ENCODE data around the gene OR1S2. TPM values are rescaled to one million over a fixed set of nuclear protein-coding genes. Genes with fewer than 3 reads are reported as not detected.
"Not testable (repeated sequence)": the region's sequence is repeated elsewhere in the genome, so short reads cannot be mapped to it uniquely, and the experiment has no call there.

The OR1S2 gene
- not detected for polyA plus RNA-seq
- long read RNA-seq, donor 1 = 0 reads
- long read RNA-seq, donor 2 = 0 reads
- long read RNA-seq, donor 3 = 0 reads
- long read RNA-seq, donor 4 = 0 reads
- long read RNA-seq, donor 5 = 0 reads
- long read RNA-seq, donor 6 = 0 reads
- long read RNA-seq, donor 7 = 0 reads
- long read RNA-seq, donor 8 = 0 reads
- long read RNA-seq, donor 9 = 0 reads
- long read RNA-seq, donor 10 = 0 reads
- long read RNA-seq, donor 11 = 0 reads

- H3K27ac ChIP-seq (ENCODE audit: low read length) = no peak within 1 kb of the TSS
- H3K36me3 ChIP-seq (ENCODE audit: control insufficient read depth, insufficient read depth, low read length) = no peaks in the 10 kb centered on the region
- no peaks in the 10 kb centered on the region for H3K27me3 ChIP-seq (ENCODE audit: control insufficient read depth, insufficient read depth, low read length)
- H3K4me3 ChIP-seq (ENCODE audit: low read length) = no peak within 1 kb of the TSS
- no peaks in the 10 kb centered on the region for H3K9me3 ChIP-seq (ENCODE audit: control insufficient read depth, low read depth, low read length)
- no peaks in the 10 kb centered on the region for H3K4me1 ChIP-seq (ENCODE audit: control insufficient read depth, insufficient read depth, low read length)
- DNase-seq = no peak
Measured at GRCh38 chr11:58204042-58204441, at the start of gene OR1S2. Gene OR1S2, minus strand, starts transcription at chr11:58204142. Its CDS starts 0 bp downstream, at chr11:58204142.

- Histone ChIP-seq H3K27ac (ENCODE audit: low read length) (no peak overlapping the region), H3K36me3 (ENCODE audit: control insufficient read depth, insufficient read depth, low read length) (no peaks in the 10 kb centered on the region), H3K4me1 (ENCODE audit: control insufficient read depth, insufficient read depth, low read length) (no peaks in the 10 kb centered on the region), H3K4me3 (ENCODE audit: low read length) (no peak overlapping the region), H3K9me3 (ENCODE audit: control insufficient read depth, low read depth, low read length) (no peaks in the 10 kb centered on the region), H3K27me3 (ENCODE audit: control insufficient read depth, insufficient read depth, low read length) (no peaks in the 10 kb centered on the region)
- no peak for DNase-seq
- WGBS (ENCODE audit: insufficient coverage, low lambda C conversion rate) = 90% methylated on average over 2 of the region's 2 CpGs
Measured at GRCh38 chr11:58243954-58244353, 40.0 kb upstream of the OR1S2 start.

- no peaks in the 10 kb centered on the region for H3K36me3 ChIP-seq (ENCODE audit: control insufficient read depth, insufficient read depth, low read length)
- no peaks in the 10 kb centered on the region for H3K4me1 ChIP-seq (ENCODE audit: control insufficient read depth, insufficient read depth, low read length)
- 80% methylated on average over 2 of the region's 32 CpGs for WGBS (ENCODE audit: insufficient coverage, low lambda C conversion rate)
- H3K27me3 ChIP-seq (ENCODE audit: control insufficient read depth, insufficient read depth, low read length) = no peaks in the 10 kb centered on the region
- no peak overlapping the region for H3K4me3 ChIP-seq (ENCODE audit: low read length)
- H3K27ac ChIP-seq (ENCODE audit: low read length) = no peak overlapping the region
- H3K9me3 ChIP-seq (ENCODE audit: control insufficient read depth, low read depth, low read length) = peaks cover 4% of the 10 kb centered on the region
- DNase-seq = no peak
Measured at GRCh38 chr11:58227956-58228615, 24.1 kb upstream of the OR1S2 start.

GRCh38 chr11:58222721-58223120 lies 18.8 kb upstream of the OR1S2 start:
- Histone ChIP-seq H3K9me3 (ENCODE audit: control insufficient read depth, low read depth, low read length) (no peaks in the 10 kb centered on the region), H3K27me3 (ENCODE audit: control insufficient read depth, insufficient read depth, low read length) (no peaks in the 10 kb centered on the region), H3K27ac (ENCODE audit: low read length) (no peak overlapping the region), H3K36me3 (ENCODE audit: control insufficient read depth, insufficient read depth, low read length) (no peaks in the 10 kb centered on the region), H3K4me1 (ENCODE audit: control insufficient read depth, insufficient read depth, low read length) (no peaks in the 10 kb centered on the region), H3K4me3 (ENCODE audit: low read length) (no peak overlapping the region)
- WGBS (ENCODE audit: insufficient coverage, low lambda C conversion rate) = 78% methylated on average over 4 of the region's 7 CpGs
- no peak for DNase-seq

DNA sequence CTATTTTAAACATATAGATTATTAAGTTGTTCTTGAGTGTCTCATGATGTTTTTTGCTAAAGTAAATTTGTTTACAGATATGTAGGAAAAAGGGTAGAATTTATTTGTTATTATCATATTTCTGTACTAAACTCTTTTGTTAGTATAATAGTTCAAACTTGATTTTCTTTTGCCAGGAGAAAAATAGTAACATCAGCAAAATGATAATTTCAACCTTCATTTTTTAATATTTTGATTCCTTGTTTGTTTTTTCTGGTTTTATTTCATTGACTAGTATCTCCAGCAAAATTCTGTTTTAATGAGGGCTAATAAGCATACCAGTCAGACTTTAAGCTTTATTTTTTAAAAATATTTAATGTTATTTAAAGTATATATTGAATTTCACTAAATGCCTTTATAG lies 12.5 kb upstream of the OR1S2 start:
- Histone ChIP-seq H3K4me3 (ENCODE audit: low read length) (no peak overlapping the region), H3K36me3 (ENCODE audit: control insufficient read depth, insufficient read depth, low read length) (no peaks in the 10 kb centered on the region), H3K4me1 (ENCODE audit: control insufficient read depth, insufficient read depth, low read length) (no peaks in the 10 kb centered on the region), H3K27ac (ENCODE audit: low read length) (no peak overlapping the region), H3K27me3 (ENCODE audit: control insufficient read depth, insufficient read depth, low read length) (no peaks in the 10 kb centered on the region), H3K9me3 (ENCODE audit: control insufficient read depth, low read depth, low read length) (no peaks in the 10 kb centered on the region)
- DNase-seq = no peak

- H3K9me3 ChIP-seq (ENCODE audit: control insufficient read depth, low read depth, low read length); H3K27me3 ChIP-seq (ENCODE audit: control insufficient read depth, insufficient read depth, low read length); H3K4me3 ChIP-seq (ENCODE audit: low read length); H3K36me3 ChIP-seq (ENCODE audit: control insufficient read depth, insufficient read depth, low read length); DNase-seq; H3K27ac ChIP-seq (ENCODE audit: low read length); H3K4me1 ChIP-seq (ENCODE audit: control insufficient read depth, insufficient read depth, low read length): not testable (repeated sequence)
- no CpG with 5 or more reads among the region's 2 CpGs for WGBS (ENCODE audit: insufficient coverage, low lambda C conversion rate)
Measured at GRCh38 chr11:58212420-58212819, 8.5 kb upstream of the OR1S2 start, which contains the start of gene OR1S1. Gene OR1S1, plus strand, starts transcription at chr11:58212720.

- Histone ChIP-seq H3K27me3 (ENCODE audit: control insufficient read depth, insufficient read depth, low read length) (no peaks in the 10 kb centered on the region), H3K27ac (ENCODE audit: low read length) (no peak overlapping the region), H3K9me3 (ENCODE audit: control insufficient read depth, low read depth, low read length) (peaks cover 8% of the 10 kb centered on the region), H3K36me3 (ENCODE audit: control insufficient read depth, insufficient read depth, low read length) (no peaks in the 10 kb centered on the region), H3K4me3 (ENCODE audit: low read length) (no peak overlapping the region), H3K4me1 (ENCODE audit: control insufficient read depth, insufficient read depth, low read length) (no peaks in the 10 kb centered on the region)
- no peak for DNase-seq
- no CpG with 5 or more reads among the region's 1 CpG for WGBS (ENCODE audit: insufficient coverage, low lambda C conversion rate)
Measured at GRCh38 chr11:58199271-58199670, 4.7 kb downstream of the OR1S2 start.

DNA sequence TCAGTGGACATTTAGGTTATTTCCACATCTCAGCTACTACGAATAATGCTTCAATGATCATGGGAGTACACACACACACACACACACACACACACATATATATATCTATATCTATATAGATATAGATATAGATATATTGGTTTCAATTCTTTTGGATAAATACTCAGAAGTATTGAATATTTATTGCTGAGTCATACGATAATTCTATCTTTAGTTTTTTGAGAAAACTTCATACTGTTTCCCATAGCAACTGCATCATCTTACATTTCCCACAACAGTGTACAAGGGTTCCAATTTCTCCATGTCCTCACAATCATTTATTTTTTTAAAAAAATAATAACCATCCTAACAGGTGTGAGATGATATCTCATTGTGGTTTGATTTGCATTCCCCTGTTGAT lies 8.0 kb downstream of the OR1S2 start:
- H3K4me1 ChIP-seq (ENCODE audit: control insufficient read depth, insufficient read depth, low read length) = peaks cover 20% of the 10 kb centered on the region
- H3K36me3 ChIP-seq (ENCODE audit: control insufficient read depth, insufficient read depth, low read length) = no peaks in the 10 kb centered on the region
- H3K27me3 ChIP-seq (ENCODE audit: control insufficient read depth, insufficient read depth, low read length) = no peaks in the 10 kb centered on the region
- H3K4me3 ChIP-seq (ENCODE audit: low read length) = no peak overlapping the region
- 100% methylated on average over 1 of the region's 2 CpGs for WGBS (ENCODE audit: insufficient coverage, low lambda C conversion rate)
- no peak for DNase-seq
- H3K9me3 ChIP-seq (ENCODE audit: control insufficient read depth, low read depth, low read length) = peaks cover 11% of the 10 kb centered on the region
- no peak overlapping the region for H3K27ac ChIP-seq (ENCODE audit: low read length)

DNA sequence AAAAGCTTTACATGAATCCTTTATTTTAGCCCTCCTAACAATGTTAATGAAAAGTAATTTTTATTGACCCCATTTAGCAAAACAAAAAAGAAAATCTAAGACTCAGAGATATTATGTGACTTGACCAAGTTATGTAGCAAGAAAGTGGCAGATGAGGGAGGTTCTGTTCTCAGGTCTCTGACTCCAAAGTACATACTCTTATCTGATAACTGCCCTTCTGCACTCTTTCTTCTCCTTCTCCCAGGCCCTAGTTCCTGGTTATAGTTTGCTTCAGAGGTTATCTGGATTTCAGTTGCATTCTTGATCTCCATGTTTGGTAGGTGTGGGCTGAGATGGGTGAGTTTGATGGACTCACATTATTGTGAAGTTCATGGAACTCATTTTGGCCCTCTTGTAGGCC lies 10.6 kb downstream of the OR1S2 start:
- Histone ChIP-seq H3K36me3 (ENCODE audit: control insufficient read depth, insufficient read depth, low read length) (no peaks in the 10 kb centered on the region), H3K4me1 (ENCODE audit: control insufficient read depth, insufficient read depth, low read length) (peaks cover 20% of the 10 kb centered on the region), H3K9me3 (ENCODE audit: control insufficient read depth, low read depth, low read length) (peaks cover 15% of the 10 kb centered on the region), H3K27ac (ENCODE audit: low read length) (peak overlapping the region; percentile 85), H3K27me3 (ENCODE audit: control insufficient read depth, insufficient read depth, low read length) (no peaks in the 10 kb centered on the region), H3K4me3 (ENCODE audit: low read length) (no peak overlapping the region)
- DNase-seq = peak; percentile 56 to 77

DNA sequence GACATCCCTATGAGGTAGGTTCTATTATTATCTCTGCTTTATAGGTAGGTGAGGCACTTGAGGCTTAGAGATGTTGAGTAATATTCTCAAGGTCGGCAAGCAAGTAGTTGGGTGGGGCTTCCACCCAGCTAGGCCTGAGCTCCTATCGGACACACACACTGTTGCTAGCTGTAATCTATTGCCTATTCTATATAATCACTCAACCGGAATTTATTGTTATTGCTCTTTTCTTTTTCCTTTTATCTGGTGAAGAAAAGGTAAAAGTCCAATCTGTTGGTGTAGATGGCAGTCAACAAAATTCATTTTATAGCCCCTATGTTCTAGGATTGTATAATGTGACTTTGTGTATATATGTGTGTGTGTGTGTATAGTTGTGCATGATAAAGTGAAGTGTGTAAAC lies 11.7 kb downstream of the OR1S2 start:
- peak; percentile 83 to 91 for DNase-seq

DNA sequence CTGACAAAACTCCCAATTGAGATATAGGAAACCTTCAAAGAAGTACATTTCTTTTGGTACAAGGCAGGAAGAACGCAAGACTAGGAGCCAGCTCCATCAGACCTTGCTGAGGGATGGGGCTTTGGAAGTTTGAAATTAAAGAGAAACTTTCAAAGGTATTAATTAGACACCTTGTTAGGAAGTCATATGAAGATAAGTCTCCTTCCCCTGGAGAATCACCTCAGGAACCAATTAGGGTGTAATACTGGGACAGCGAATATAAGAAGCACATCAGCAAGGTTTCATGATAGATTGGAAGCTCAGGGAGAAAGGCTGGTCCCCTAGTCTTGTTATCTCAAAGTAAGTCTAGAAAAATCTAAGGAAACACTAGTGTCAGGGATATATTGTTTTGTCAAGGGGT lies 15.2 kb downstream of the OR1S2 start, which contains the start of gene OR9Q2:
OR9Q2 (plus strand) TSS at position 301 of the 400 bp plus-strand sequence. CDS start 1,421 bp downstream, outside the sequence.
- no peak for DNase-seq
- Histone ChIP-seq H3K27ac (ENCODE audit: low read length) (no peak within 1 kb of the TSS), H3K4me1 (ENCODE audit: control insufficient read depth, insufficient read depth, low read length) (peaks cover 19% of the 10 kb centered on the region), H3K4me3 (ENCODE audit: low read length) (no peak within 1 kb of the TSS), H3K36me3 (ENCODE audit: control insufficient read depth, insufficient read depth, low read length) (no peaks in the 10 kb centered on the region), H3K9me3 (ENCODE audit: control insufficient read depth, low read depth, low read length) (peaks cover 7% of the 10 kb centered on the region), H3K27me3 (ENCODE audit: control insufficient read depth, insufficient read depth, low read length) (no peaks in the 10 kb centered on the region)
- 100% methylated on average over 1 of the region's 2 CpGs for WGBS (ENCODE audit: insufficient coverage, low lambda C conversion rate)

More for the DNA sequence above, 11.7 kb downstream of the OR1S2 start:
- Histone ChIP-seq H3K9me3 (ENCODE audit: control insufficient read depth, low read depth, low read length) (peaks cover 7% of the 10 kb centered on the region), H3K36me3 (ENCODE audit: control insufficient read depth, insufficient read depth, low read length) (no peaks in the 10 kb centered on the region), H3K27ac (ENCODE audit: low read length) (peak overlapping the region; percentile 85), H3K27me3 (ENCODE audit: control insufficient read depth, insufficient read depth, low read length) (no peaks in the 10 kb centered on the region), H3K4me1 (ENCODE audit: control insufficient read depth, insufficient read depth, low read length) (peaks cover 20% of the 10 kb centered on the region), H3K4me3 (ENCODE audit: low read length) (no peak overlapping the region)
- WGBS (ENCODE audit: insufficient coverage, low lambda C conversion rate) = 50% methylated on average over 1 of the region's 3 CpGs
